Measurements from ENCODE around the gene LACC1.

DNA sequence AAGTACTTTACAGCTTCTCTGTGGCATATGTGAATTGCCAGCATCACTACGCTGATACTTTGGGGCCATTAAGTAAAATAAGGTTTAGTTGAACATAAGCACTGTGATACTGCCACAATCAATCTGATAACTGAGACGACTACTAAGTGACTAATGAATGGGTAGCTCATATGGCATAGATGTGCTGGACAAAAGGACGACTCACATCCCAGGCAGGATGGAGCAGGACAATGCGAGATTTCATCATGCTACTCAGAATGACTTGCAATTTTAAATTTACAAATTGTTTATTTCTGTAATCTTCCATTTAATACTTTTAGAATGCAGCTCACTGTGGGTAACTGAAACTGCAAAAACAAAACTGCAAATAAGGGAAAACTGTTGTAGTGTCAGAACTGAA lies 13.8 kb upstream of the LACC1 start:
- no peak for TF ChIP-seq CTCF (conservative IDR thresholded peaks at IDR 0.05)
- no peak for TF ChIP-seq ZFX (IDR thresholded peaks at IDR 0.05)

Data from C4-2B (cell line).